PC-9 (cell line): ENCODE data around the gene ADIPOR2.

Source experiments
- EZH2 ChIP-seq: fragments of 200-600 bp; sonication (generic); IDR thresholded peaks from 2 replicates; pipeline ENCODE4 v1.8.0; 2017; ENCODE audit warnings: antibody characterized with exemption, low read depth
- TF ChIP-seq, protein P1 (sequence below): fragments of 200-600 bp; sonication (generic); conservative IDR thresholded peaks from 2 replicates; pipeline ENCODE4 v1.6.1; 2017; ENCODE audit warnings: mixed run types, antibody characterized with exemption, mild to moderate bottlenecking, moderate library complexity

DNA sequence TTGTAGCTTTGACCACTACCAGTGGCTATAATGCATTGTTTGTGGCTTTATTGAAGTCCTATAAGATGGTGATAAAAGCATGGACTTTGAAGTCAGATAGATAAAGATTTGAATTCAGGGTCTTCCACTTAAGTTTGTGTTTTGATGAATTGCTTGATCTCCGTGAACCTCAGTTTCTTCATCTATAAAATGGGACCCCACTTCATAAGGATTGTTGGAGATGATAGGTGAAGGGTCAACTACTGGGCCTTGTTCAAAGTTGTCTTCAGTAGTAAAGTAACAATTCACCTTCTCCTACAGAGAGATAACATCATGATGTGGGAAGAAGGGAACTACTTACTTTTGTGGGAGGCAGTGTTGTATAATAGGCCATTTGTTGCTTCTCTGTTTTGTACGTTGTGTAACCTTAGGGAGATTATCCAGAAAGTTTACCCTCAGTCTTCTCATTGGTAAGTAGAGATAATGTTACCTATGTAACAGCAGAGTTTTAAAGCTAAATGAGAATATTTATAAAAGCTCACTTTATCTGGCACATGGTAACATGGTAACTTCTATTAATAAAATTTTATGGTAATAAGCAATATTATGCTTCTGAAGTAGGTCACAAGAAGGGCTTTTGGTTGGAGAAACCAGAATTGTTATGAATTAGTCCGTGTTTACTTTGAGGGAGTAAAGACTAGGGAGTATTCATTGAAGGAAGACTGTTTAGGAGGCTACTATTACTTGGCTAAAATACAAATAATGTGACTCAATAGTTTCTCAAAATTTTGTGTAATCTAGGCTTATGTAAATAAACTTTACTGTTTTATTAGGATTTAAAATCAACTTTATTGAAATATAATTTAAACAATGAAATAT lies 15.1 kb downstream of the ADIPOR2 start:
- TF ChIP-seq, protein P1, sequence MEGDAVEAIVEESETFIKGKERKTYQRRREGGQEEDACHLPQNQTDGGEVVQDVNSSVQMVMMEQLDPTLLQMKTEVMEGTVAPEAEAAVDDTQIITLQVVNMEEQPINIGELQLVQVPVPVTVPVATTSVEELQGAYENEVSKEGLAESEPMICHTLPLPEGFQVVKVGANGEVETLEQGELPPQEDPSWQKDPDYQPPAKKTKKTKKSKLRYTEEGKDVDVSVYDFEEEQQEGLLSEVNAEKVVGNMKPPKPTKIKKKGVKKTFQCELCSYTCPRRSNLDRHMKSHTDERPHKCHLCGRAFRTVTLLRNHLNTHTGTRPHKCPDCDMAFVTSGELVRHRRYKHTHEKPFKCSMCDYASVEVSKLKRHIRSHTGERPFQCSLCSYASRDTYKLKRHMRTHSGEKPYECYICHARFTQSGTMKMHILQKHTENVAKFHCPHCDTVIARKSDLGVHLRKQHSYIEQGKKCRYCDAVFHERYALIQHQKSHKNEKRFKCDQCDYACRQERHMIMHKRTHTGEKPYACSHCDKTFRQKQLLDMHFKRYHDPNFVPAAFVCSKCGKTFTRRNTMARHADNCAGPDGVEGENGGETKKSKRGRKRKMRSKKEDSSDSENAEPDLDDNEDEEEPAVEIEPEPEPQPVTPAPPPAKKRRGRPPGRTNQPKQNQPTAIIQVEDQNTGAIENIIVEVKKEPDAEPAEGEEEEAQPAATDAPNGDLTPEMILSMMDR = no peak
- no peak for TF ChIP-seq EZH2
